ENCODE data around the gene TPM3.

DNA sequence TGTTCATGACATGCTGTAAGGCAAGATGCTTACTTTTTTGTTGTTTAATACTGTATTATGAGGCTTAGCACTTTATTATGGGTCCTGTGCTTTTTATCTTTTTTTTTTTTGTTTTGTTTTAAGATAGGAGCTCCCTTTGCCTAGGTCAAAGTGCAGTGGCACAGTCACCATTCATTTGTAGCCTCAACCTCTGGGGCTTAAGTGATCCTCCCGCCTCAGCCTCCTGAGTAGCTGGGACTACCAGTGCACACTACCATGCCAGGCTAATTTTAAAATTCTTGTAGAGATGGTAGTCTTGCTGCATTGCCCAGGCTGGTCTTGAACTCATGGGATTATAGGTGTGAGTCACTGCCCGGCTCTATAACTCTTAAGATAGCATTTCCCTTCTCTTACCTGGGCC, 33.5 kb upstream of the TPM3 start:
- TF ChIP-seq, protein P1, sequence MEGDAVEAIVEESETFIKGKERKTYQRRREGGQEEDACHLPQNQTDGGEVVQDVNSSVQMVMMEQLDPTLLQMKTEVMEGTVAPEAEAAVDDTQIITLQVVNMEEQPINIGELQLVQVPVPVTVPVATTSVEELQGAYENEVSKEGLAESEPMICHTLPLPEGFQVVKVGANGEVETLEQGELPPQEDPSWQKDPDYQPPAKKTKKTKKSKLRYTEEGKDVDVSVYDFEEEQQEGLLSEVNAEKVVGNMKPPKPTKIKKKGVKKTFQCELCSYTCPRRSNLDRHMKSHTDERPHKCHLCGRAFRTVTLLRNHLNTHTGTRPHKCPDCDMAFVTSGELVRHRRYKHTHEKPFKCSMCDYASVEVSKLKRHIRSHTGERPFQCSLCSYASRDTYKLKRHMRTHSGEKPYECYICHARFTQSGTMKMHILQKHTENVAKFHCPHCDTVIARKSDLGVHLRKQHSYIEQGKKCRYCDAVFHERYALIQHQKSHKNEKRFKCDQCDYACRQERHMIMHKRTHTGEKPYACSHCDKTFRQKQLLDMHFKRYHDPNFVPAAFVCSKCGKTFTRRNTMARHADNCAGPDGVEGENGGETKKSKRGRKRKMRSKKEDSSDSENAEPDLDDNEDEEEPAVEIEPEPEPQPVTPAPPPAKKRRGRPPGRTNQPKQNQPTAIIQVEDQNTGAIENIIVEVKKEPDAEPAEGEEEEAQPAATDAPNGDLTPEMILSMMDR (IDR thresholded peaks at IDR 0.05): no peak
- no peak for TF ChIP-seq POLR2A (IDR thresholded peaks at IDR 0.05)
